GM23338 (cell line): ENCODE data around the gene PAPPA2. TPM values are rescaled to one million over a fixed set of nuclear protein-coding genes. Genes with fewer than 3 reads are reported as not detected.

Source experiments
- ATAC-seq: fragments of 200-7000 bp; cut with Tn5 transposase; 3 replicates; pipeline ENCODE4 v1.9.1; 2020
- DNase-seq: peaks from one replicate; pipeline ENCODE4 v3.0.0-alpha.2; 2015; ENCODE audit warnings: low spot score
- H2AFZ ChIP-seq: fragments of 200-600 bp; sonication (generic); 2 replicates; pipeline ENCODE4 v1.8.0; 2016; ENCODE audit warnings: antibody characterized with exemption, mild to moderate bottlenecking, moderate library complexity
- H3F3A ChIP-seq: fragments of 200-600 bp; sonication (generic); replicated peaks from 2 replicates; pipeline ENCODE4 v1.8.0; 2017; ENCODE audit warnings: antibody characterized with exemption, mixed run types, low read depth
- H3K27ac ChIP-seq: fragments of 200-600 bp; sonication (generic); 2 replicates; pipeline ENCODE4 v1.6.1; 2016; ENCODE audit warnings: low read depth
- H3K27me3 ChIP-seq: fragments of 200-600 bp; sonication (generic); 2 replicates; pipeline ENCODE4 v1.8.0; 2016; ENCODE audit warnings: mild to moderate bottlenecking, mixed run types, moderate library complexity; ENCODE audit not compliant: insufficient read depth
- H3K36me3 ChIP-seq: fragments of 200-600 bp; sonication (generic); 2 replicates; pipeline ENCODE4 v1.8.0; 2016; ENCODE audit warnings: mild to moderate bottlenecking; ENCODE audit not compliant: insufficient read depth
- H3K4me1 ChIP-seq: fragments of 200-600 bp; sonication (generic); 2 replicates; pipeline ENCODE4 v1.8.0; 2016; ENCODE audit warnings: mild to moderate bottlenecking, moderate library complexity; ENCODE audit not compliant: insufficient read depth
- H3K4me2 ChIP-seq: fragments of 200-600 bp; sonication (generic); 2 replicates; pipeline ENCODE4 v1.7.1; 2017; ENCODE audit warnings: mixed run types
- H3K4me3 ChIP-seq: fragments of 200-600 bp; sonication (generic); 2 replicates; pipeline ENCODE4 v1.6.1; 2016; ENCODE audit warnings: mixed run types
- H3K79me2 ChIP-seq: fragments of 200-600 bp; sonication (generic); replicated peaks from 2 replicates; pipeline ENCODE4 v1.8.0; 2017; ENCODE audit warnings: mild to moderate bottlenecking; ENCODE audit not compliant: insufficient read depth
- H3K9me2 ChIP-seq: fragments of 200-600 bp; sonication (generic); 2 replicates; pipeline ENCODE4 v1.8.0; 2017; ENCODE audit not compliant: insufficient read depth
- H4K20me1 ChIP-seq: fragments of 200-600 bp; sonication (generic); replicated peaks from 2 replicates; pipeline ENCODE4 v1.8.0; 2017; ENCODE audit warnings: mild to moderate bottlenecking; ENCODE audit not compliant: insufficient read depth
- H3K27ac Mint-ChIP-seq: 2 replicates; pipeline ENCODE4 v1.8.0; 2020; ENCODE audit warnings: inconsistent platforms, mild to moderate bottlenecking, moderate library complexity, mixed read lengths
- H3K27me3 Mint-ChIP-seq: 3 replicates; pipeline ENCODE4 v1.8.0; 2022; ENCODE audit warnings: low read depth, mild to moderate bottlenecking, moderate library complexity, mixed read lengths, inconsistent platforms; ENCODE audit not compliant: insufficient read depth, poor library complexity
- H3K36me3 Mint-ChIP-seq: 3 replicates; pipeline ENCODE4 v1.8.0; 2021; ENCODE audit warnings: low read depth, mild to moderate bottlenecking, inconsistent platforms, moderate library complexity, mixed read lengths
- H3K4me1 Mint-ChIP-seq: 3 replicates; pipeline ENCODE4 v1.8.0; 2020; ENCODE audit warnings: mild to moderate bottlenecking, inconsistent platforms, mixed read lengths
- H3K4me3 Mint-ChIP-seq: 3 replicates; pipeline ENCODE4 v1.8.0; 2021; ENCODE audit warnings: moderate library complexity, mild to moderate bottlenecking, inconsistent platforms, mixed read lengths
- H3K9me3 Mint-ChIP-seq: 3 replicates; pipeline ENCODE4 v1.8.0; 2020; ENCODE audit warnings: moderate library complexity, mild to moderate bottlenecking, inconsistent platforms, mixed read lengths
- CREB1 ChIP-seq: fragments of 250-450 bp; sonication (Bioruptor Pico); IDR thresholded peaks from 2 replicates; pipeline ENCODE4 v1.5.0; 2020; ENCODE audit warnings: low read depth, mild to moderate bottlenecking, moderate library complexity
- ETS1 ChIP-seq: IDR thresholded peaks from 2 replicates; pipeline ENCODE4 v1.6.1; 2016; ENCODE audit warnings: antibody characterized with exemption
- EZH2 ChIP-seq: fragments of 200-600 bp; sonication (generic); IDR thresholded peaks from one replicate; pipeline ENCODE4 v1.8.0; 2017; ENCODE audit warnings: antibody characterized with exemption, mild to moderate bottlenecking, low read depth; ENCODE audit not compliant: unreplicated experiment
- EZH2phosphoT487 ChIP-seq: fragments of 200-600 bp; sonication (generic); IDR thresholded peaks from one replicate; pipeline ENCODE4 v1.8.1; 2018; ENCODE audit warnings: antibody characterized with exemption; ENCODE audit not compliant: unreplicated experiment
- JUNB ChIP-seq: IDR thresholded peaks from one replicate; pipeline ENCODE4 v1.6.1; 2016; ENCODE audit warnings: antibody characterized with exemption; ENCODE audit not compliant: unreplicated experiment
- NANOG ChIP-seq: IDR thresholded peaks from 2 replicates; pipeline ENCODE4 v1.6.1; 2016; ENCODE audit warnings: antibody characterized with exemption, borderline replicate concordance
- POLR2AphosphoS5 ChIP-seq: IDR thresholded peaks from 2 replicates; pipeline ENCODE4 v1.6.1; 2016; ENCODE audit warnings: antibody characterized with exemption, low read depth
- REST ChIP-seq: IDR thresholded peaks from one replicate; pipeline ENCODE4 v1.6.1; 2018; ENCODE audit warnings: antibody characterized with exemption; ENCODE audit not compliant: unreplicated experiment
- STAT1 ChIP-seq: IDR thresholded peaks from one replicate; pipeline ENCODE4 v1.6.1; 2016; ENCODE audit warnings: antibody characterized with exemption; ENCODE audit not compliant: unreplicated experiment
- ZNF114 ChIP-seq: fragments of 250-450 bp; sonication (Bioruptor Pico); IDR thresholded peaks from 2 replicates; pipeline ENCODE4 v1.5.0; 2020; ENCODE audit warnings: mild to moderate bottlenecking, moderate library complexity
- ZNF331 ChIP-seq: fragments of 250-450 bp; sonication (Bioruptor Pico); IDR thresholded peaks from 2 replicates; pipeline ENCODE4 v1.5.0; 2020; ENCODE audit warnings: low read depth, mild to moderate bottlenecking, moderate library complexity
- ZNF462 ChIP-seq: fragments of 250-450 bp; sonication (Bioruptor Pico); IDR thresholded peaks from 2 replicates; pipeline ENCODE4 v1.5.0; 2020; ENCODE audit warnings: mild to moderate bottlenecking, moderate library complexity
- polyA plus RNA-seq: library from polyadenylated mRNA; unstranded; fragments of >200 nt; fragmentation: Nextera tagmentation; extraction: Ambion mirVana; gene quantifications from 2 replicates; pipeline ENCODE4 v1.2.1, GENCODE V29; 2016
- total RNA-seq: library from RNA; depleted of rRNA; stranded (reverse); fragments of >200 nt; shearing (Covaris generic); gene quantifications from 2 replicates; pipeline ENCODE4 v1.2.3, GENCODE V29; 2014
- TF ChIP-seq, protein P1 (sequence below), 2 experiments: fragments of 200-600 bp in 1 of 2; sonication (generic) in 1 of 2; conservative IDR thresholded peaks; 2 replicates each; pipeline versions ENCODE4 v1.5.1 to v1.6.1; 2016 to 2017; ENCODE audit warnings: antibody characterized with exemption in 2 of 2, low read depth in 2 of 2, mild to moderate bottlenecking in 2 of 2, moderate library complexity in 1 of 2

The PAPPA2 gene
- total and polyA plus RNA-seq, 2 experiments from 2014 or later = 1.4 to 1.7 TPM

DNA sequence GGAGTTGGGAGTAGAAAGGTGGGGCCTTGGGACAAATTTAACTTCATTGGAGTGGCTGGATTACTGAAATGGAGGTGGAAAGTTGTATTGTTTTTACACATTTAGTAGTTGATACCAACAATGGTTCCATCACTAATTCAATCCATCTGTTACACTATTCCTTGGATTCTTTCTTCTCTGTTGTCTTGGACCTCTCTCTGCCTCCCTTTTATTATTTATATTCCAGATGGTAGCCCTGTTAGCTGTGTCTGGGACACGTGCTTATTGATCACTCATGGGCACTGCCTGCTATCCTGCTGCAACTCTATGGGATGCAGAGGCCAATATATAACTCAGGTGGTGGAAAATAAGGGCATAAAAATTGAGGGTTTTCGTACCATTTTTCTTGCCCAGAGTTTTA, 346.3 kb downstream of the PAPPA2 start:
- Mint-ChIP-seq H3K27ac (no peak overlapping the region), H3K9me3 (peaks cover 4% of the 10 kb centered on the region; the same call in 2 of the 3 replicates), H3K4me3 (no peak overlapping the region), H3K27me3 (peaks cover 2% of the 10 kb centered on the region), H3K36me3 (peaks cover 3% of the 10 kb centered on the region; the same call in 1 of the 3 replicates), H3K4me1 (peaks cover 23% of the 10 kb centered on the region)
- Histone ChIP-seq H3K79me2 (no peaks in the 10 kb centered on the region), H3K4me3 (no peak overlapping the region), H3K36me3 (no peaks in the 10 kb centered on the region), H4K20me1 (no peaks in the 10 kb centered on the region), H3K27me3 (no peaks in the 10 kb centered on the region), H3F3A (no peaks in the 10 kb centered on the region), H2AFZ (no peak overlapping the region), H3K9me2 (no peaks in the 10 kb centered on the region; the same call in 1 of the 2 replicates), H3K27ac (no peak overlapping the region), H3K4me1 (peaks cover 33% of the 10 kb centered on the region), H3K4me2 (no peak overlapping the region)
- ATAC-seq (no peak), DNase-seq (no peak)
- no peak for TF ChIP-seq REST
- no peak for TF ChIP-seq POLR2AphosphoS5
- TF ChIP-seq JUNB = no peak
- no peak for TF ChIP-seq CREB1
- TF ChIP-seq STAT1 = no peak
- no peak for TF ChIP-seq NANOG
- TF ChIP-seq ZNF331 (CRISPR knock-in tag) = no peak
- TF ChIP-seq, protein P1, sequence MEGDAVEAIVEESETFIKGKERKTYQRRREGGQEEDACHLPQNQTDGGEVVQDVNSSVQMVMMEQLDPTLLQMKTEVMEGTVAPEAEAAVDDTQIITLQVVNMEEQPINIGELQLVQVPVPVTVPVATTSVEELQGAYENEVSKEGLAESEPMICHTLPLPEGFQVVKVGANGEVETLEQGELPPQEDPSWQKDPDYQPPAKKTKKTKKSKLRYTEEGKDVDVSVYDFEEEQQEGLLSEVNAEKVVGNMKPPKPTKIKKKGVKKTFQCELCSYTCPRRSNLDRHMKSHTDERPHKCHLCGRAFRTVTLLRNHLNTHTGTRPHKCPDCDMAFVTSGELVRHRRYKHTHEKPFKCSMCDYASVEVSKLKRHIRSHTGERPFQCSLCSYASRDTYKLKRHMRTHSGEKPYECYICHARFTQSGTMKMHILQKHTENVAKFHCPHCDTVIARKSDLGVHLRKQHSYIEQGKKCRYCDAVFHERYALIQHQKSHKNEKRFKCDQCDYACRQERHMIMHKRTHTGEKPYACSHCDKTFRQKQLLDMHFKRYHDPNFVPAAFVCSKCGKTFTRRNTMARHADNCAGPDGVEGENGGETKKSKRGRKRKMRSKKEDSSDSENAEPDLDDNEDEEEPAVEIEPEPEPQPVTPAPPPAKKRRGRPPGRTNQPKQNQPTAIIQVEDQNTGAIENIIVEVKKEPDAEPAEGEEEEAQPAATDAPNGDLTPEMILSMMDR (conservative IDR thresholded peaks at IDR 0.05; ENCODE audit: low read depth in 2 of 2) = no peak
- no peak for TF ChIP-seq ZNF462
- TF ChIP-seq ETS1 = no peak
- no peak for TF ChIP-seq ZNF114 (CRISPR knock-in tag)
- no peak for TF ChIP-seq EZH2
- TF ChIP-seq EZH2phosphoT487 = no peak
